ENCODE measurements around the gene CEACAM21.

CEACAM21 gene
- 17.9 to 20.0 reads per million in 2 donors for total RNA-seq

DNA sequence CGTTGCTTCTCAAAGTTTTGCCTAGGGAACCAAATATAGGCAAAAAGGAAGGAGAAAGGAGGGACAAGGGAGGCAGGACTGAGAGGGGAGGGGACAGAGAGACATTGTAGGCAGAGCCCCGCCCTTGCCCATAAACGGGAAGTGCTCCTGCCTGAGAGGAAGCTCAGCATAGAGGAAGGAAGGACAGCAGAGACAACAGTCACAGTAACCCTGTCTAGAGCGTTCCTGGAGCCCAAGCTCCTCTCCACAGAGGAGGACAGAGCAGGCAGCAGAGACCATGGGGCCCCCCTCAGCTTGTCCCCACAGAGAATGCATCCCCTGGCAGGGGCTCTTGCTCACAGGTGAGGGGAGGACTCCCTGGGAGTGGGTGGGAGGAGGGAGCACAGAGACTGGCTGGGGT lies at the start of gene CEACAM21:
TSS of gene CEACAM21 (plus strand) at position 169 of the 400 bp plus-strand sequence. CDS start at position 278, 109 bp downstream.
- no peak for DNase-seq

- DNase-seq, result no peak
These were observed 48.9 kb upstream of the CEACAM21 start for GRCh38 chr19:41527089-41527488.

GRCh38 chr19:41528106-41528505 lies 47.9 kb upstream of the CEACAM21 start:
- no peak for DNase-seq

GRCh38 chr19:41529484-41530183 lies 46.3 kb upstream of the CEACAM21 start:
- no peak for DNase-seq

DNA sequence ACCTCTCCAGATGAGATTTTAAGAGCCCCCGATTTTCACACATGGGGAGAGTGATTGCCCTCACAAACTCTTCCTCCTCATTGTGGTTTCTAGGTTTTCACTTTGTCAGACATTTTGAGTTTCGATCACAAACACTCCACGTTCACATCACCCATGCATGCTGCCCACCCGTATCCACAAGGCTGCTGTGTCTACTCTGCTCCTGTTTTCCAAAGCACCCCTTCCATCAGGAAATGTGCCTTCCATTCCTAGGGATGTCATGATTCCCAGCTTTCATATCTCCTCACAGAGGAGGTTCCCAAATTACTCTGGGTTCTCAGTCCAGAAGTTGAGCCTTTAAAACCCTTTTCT lies 45.8 kb upstream of the CEACAM21 start:
- no peak for DNase-seq

- DNase-seq, result no peak
These were observed 45.1 kb upstream of the CEACAM21 start for GRCh38 chr19:41530761-41531301.

DNA sequence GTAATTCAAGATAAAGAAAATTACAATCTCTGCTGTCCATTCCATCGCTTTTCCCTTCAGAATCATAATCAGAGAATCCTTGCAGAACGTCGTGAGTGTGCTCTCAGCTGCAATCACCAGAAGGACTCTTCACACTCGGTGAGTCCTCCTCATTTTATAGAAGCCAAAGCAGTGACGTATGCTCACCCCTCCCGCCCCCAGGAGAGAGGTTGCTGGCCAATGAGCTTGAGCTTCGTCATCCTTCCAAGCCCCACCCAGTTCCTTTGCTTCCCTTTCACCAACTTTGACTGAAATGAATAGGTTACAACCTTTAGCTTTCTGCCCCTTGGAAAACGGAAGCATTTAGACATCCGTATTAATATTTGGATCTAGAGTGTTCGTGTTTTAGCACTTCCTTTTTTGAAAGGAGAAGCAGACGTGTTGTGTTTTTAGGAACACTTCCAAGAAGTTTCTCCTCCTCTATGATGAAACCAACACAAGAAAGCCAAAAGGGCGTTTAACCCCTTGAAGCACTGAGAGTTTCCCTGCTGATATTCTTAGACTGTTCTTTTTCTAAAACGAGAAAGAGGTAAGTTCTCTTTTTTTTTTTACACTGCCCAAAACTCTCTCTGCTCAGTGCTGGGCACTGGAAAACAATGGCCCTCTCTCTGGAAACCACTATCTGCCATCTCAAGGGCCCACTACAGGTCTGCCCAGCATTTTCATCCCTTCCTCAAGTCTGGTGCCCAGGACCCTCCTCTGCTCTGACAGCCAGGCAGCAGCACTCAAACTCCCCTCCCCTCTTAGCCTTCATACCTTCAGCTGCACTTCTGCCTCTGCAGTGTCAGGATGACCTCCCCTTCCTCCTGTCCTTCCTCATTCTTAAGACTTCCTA lies 44.3 kb upstream of the CEACAM21 start:
- DNase-seq, result no peak

- no peak for DNase-seq
These were observed 43.4 kb upstream of the CEACAM21 start for GRCh38 chr19:41532526-41532925.

DNA sequence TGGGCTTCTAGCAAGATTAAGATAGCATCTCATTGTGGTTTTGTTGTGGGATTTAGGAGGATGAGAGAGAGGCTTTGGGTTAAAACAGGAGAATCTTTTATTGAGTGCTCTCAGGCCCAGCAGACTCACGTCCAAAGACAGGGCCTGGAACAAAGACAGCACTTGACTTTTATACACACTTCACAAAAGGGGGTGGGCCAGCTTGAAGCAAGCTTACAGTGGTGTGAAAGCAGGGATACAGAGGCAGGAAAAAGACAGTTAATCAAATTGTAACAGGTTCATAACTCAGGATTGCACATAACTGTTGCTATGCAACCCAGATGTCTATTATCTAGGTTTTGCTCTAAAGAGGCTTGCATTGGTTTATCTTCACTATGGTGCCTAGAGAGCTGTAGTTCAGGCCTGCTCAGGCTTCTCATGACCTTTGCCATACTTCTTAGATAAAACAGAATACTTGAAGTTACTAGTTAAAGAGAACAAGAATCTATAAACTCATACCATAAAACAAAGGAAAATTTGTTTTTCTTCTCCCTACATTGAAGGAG lies 42.2 kb upstream of the CEACAM21 start:
- DNase-seq, result no peak

- no peak for DNase-seq
These were observed 40.8 kb upstream of the CEACAM21 start for GRCh38 chr19:41535029-41535622.

DNA sequence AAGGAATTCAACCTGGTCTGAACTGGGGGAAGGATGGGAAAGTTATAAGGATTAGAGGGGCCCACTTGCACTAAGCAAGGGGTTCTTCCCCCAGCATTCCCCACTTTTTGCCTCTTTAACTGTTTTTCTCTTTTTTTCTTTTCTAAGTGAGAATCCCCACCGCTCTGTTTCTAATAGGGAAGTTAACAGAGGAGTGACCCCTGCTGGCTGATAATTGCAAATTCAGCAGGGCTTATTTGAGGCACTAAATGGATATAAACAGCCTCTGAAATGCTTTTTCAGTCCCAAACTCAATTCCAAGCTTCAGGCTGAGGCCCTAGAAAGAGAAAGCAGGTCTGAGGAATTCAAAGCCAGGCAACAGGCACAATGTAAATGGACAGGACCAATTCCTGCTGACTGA lies 38.2 kb upstream of the CEACAM21 start:
- no peak for DNase-seq

DNA sequence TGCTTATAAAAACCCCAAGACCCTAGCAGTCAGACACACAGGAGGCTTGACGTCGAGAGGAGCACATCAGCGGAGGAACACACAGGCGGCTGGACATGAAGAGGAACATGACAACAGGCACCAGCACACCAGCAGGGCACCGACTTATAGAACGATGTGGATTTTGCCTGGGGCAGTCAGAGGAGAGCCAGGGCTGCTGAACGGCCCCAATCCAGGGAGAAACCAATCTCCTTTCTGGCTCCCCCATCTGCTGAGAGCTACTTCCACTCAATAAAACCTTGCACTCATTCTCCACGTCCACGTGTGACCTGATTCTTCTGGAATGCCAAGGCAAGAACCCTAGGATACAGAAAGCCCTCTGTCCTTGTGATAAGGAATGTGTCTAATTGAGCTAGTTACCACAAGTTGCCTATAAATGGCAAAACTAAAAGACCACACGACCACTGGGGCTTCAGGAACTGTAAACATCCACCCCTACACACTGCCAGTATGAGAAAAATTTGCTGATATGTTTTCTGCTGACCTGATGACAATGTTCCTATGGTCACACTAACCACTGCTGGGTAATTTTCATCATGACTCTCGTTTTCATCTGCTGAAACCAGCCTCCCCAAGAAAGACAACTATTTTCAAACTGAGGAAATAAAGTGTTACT lies 35.8 kb upstream of the CEACAM21 start:
- no peak for DNase-seq

GRCh38 chr19:41541990-41542584 lies 33.9 kb upstream of the CEACAM21 start:
- DNase-seq, result no peak

- DNase-seq, result no peak
These were observed 33.3 kb upstream of the CEACAM21 start for GRCh38 chr19:41542622-41543021.

DNA sequence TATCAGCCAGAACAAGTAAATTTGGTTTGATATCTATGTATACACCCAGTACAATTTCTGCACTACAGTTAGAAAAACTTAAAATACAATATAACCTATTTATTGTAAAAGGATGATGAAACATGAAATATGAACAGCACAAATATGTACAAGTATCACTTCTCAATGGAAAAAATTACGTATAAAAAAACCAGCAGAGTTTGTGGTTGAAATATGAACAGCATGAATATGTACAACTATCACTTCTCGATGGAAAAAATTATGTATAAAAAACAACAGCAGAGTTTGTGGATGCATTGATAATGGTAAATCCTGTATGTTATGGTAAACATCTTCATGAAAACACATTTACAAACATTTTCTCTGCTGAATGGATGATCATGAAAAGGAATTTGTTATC lies 32.4 kb upstream of the CEACAM21 start:
- no peak for DNase-seq

GRCh38 chr19:41545547-41545946 lies 30.4 kb upstream of the CEACAM21 start:
- DNase-seq, result no peak

- no peak for DNase-seq
These were observed 29.6 kb upstream of the CEACAM21 start for GRCh38 chr19:41546386-41546789.

- DNase-seq, result no peak
These were observed 29.0 kb upstream of the CEACAM21 start for GRCh38 chr19:41546961-41547360.

DNA sequence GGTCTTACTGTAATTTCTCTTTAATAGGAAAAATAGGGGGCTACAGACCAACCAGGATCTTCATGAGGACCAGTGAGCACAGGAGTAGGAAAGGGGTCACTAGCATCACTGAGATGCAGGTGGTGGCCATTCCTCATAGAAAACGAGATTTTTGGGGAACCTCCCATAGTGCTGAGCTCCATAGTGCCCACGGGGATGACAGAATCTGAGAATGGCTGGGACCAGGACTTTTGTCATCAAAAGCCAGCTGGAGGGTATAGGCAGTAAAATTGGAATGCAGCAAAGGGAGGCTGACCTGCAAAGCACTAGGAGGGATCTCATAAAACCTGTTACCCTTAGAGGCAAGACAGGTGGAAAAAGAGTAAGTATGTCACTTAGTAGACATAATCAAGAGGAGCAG lies 28.4 kb upstream of the CEACAM21 start:
- no peak for DNase-seq

- DNase-seq, result no peak
These were observed 27.9 kb upstream of the CEACAM21 start for GRCh38 chr19:41548047-41548446.

DNA sequence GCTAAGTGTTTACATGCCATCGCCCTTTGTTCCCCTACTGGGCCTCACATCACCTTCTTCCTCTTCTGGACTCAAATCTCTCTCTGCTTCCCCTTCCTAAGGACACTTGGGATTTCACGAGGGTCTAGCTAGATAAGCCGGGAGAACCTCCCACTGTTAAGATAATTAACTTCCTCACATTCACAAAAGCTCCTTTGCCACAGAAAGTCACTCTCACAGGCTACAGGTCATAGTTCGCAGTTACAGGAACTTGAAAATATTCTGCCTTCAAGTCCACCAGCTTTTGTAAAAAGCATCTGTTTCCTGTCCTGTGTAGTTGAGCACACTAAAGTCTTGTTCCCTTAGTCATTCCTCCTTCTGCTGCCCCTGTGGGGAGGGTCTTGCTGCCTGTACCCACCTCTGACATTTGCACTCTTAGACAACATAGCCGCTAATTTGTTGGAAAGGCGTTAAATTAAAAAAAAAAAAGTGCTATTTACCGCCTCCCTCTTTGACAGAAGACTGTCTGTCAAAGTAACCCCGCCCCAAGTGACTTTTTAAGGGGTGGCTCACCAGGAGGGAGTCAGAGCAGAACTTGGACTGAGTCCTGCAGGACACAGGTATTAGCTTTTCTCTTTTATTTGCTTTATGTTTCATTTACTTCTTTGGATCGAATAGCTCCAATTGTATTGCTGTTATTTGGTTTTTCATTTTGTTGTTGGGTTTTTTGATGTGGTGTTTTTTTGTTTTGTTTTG lies 26.8 kb upstream of the CEACAM21 start:
- no peak for DNase-seq

GRCh38 chr19:41549884-41550283 lies 26.1 kb upstream of the CEACAM21 start:
- no peak for DNase-seq

Measured in activated gamma-delta T cell (primary cell).